NCI-H1417 (cell line): Measurements from ENCODE around the gene ANKS3.

Experiments
- DNase-seq, 3 experiments: peaks; one replicate each; lab custom pipeline; 2025; lab: John Stamatoyannopoulos, UW

ANKS3 gene

DNA sequence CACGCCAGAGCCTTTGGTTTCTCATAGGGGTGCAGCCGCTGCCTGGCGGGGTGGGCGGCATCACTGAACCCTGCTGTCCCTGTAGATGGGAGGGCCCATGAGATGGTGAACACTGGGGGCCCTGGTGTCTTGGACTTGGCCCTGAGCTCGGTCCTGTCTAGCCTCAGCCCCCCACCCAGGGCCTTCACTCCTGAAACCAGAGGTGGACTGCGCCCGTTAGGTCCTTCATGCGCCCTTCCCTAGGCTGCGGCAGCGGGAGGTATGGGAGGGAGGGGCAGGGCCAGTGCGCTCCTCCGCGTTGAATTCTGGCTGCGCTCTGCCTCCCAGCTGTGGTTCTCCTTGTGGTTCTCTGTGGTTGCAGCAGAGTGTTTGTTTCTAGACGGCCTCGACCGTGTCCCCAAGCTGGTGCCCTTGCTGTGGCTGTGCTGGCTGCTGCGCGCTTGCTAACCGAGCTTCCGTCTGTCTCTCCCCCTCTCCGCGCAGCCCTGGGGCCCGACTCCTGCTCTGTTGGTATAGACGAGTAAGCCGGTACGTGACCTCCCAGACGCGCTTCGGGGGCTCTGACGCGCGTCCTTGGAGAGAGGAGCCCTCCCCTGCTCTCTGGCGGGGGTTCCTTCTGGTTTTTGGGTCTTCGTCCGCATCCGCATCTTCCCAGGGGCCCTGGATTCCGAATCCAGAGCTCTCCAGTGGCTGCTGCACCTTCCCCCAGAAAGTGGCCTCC is 48.1 kb downstream of the ANKS3 start:
- no peak for DNase-seq

DNA sequence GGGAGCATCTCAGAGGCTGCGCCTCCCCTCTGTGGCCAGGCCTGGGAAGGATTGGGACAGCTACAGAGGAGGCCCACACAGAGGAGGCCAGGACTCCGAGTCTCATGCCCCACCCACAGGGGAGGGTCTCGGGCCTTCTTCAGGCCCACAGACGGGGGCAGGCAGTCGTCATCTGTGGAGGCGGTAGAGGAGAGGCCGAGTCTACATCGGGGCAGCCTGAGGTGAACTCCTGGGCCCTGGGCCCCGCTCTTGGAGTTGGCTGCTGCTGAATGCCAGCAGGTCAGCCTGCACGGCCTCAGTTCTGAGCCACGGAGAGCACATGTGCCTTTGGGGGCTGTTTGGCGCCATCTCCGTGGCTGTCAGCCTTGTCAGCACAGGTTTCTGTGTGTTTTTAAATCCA is 48.8 kb downstream of the ANKS3 start:
- no peak for DNase-seq

DNA sequence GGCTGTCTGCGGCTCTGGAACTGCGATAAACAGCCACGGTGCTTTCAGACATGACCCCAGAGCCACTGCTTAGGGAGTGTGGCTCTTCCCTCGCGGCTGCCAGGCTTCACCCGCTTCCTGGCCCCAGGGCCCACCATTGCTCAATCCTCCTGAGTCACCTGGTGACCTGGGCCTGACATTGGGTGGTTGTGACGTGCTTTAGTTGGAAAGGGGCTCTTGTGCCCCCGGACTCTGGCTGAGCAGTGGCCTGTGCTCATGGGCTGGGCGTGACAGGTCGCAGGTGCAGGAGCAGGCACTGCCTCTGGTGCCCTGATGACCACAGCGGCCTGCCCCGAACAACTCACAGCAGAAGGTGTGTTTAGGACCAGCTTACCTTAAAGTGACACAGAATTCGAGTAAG is 49.3 kb downstream of the ANKS3 start:
- no peak for DNase-seq

DNA sequence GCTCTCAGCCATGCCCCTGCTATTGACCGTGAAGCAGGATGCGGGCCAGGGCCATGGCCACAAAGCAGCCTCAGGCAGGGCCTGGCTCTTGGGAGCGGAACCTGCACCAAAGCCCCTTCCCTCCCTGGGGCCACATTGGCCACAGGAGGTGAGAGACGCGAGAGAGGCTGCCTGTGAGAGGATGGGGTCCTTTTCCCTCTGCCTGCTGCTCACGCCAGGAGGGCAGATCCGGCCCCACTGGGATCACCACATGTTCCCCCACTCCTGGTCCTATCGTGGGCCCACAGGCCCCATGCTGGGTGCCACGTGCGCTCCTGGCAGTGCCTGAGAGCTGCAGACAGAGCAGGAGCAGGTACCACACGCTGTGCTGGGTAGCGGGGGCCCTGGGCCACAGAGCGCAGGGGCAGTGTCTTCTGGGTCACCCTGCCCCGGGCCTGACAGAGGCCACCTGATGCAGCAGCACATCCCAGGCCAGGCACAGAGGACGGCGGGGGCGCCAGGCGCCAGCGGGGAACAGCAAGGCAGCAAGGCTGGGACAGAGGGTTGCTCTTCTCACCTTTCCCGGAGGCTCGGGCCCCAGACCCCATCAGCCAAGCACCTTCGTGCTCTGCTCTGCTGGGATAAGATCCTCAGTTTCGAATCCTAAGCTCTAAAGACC is 49.9 kb downstream of the ANKS3 start:
- DNase-seq = no peak

DNA sequence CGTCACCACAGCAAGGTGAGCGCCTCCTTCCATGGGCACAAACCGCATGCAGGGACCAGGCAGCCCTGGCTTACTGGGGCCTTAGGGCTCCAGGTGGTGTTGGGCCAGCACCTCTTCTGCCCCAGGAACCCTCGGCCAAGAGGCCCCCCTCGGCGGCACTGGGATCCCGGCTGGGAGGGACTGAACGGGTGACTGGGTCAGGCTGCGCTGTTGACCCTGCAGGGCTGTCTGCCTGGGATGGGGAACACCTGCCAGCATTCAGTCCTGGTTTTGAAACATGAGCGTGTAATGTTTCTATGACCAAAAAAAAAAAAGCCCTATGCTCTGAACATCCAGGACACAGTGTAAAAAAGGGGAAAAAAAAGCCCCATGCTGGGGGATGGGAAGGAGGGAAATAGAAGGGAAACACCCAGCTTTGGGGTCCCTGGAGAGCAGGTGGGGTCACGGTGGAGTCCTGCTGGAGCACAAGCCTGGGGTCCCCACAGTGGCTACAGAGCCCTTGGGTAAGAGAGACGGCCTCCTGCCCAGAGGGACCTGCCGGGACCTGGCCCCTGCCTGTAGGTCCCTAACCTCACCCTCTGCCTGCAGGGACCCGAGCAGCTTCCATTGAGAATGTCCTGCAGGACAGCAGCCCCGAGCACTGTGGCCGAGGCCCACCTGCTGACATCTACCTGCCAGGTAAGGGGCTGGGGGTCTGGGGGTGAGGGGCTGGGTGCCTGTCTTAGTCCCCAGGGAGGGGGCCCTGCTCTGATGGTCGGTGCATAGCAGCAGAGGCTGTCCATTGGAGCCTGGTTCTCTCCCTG is 50.6 kb downstream of the ANKS3 start:
- DNase-seq = no peak

DNA sequence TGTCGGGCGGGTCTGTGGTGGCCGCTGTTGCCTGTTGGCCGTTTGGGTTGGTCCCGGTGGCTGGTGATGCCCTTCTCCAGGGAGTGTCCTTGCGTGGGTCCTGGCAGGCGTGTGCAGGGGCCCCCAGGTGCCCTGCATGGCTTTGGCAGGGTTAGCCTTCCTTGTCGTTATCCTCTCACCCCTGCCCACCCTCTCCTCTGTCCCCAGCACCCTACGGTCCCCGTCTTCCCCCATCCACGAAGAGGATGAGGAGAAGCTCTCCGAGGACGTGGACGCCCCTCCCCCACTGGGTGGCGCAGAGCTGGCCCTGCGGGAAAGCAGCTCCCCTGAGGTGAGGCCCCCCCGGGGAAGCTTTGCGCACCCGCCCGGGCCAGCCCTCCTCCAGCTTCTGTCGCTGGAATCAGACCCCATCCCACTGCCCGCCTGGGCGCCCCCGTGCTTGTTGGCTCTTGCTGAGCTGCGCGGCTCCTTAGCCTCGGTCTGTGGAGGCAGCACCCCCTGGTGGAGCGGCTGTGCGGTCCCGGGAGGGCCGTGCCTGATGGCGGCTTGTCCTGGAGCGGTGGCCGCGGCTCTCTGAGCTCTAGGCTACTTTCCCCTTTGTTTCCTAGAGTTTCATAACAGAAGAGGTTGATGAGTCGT is 51.3 kb downstream of the ANKS3 start:
- peak in 1 of 3 experiments; percentile 12 for DNase-seq

DNA sequence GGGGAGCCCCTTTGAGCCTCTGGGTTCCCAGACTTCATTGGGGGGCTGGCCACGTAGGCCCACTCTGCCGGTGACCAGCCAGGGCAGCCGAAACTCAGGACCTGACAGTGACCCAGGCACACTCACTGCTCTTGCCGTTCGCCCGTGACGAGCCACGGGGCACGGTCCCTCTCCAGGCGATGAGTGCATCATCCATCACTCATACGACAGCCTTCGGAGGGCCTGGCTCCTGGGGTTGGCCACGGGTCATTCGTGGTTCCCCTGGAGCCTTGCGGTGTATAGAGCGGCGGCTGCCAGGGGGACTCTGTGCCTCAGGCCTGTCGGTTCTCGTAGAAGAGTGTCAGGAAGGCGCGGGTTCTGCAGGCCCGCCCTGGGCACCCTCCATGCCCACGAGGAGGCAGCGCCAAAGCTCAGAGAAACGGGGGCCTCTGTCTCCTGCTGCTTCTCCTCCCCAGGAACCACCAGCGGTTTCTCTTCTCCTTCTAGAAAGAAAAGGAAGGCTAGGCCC is 51.9 kb downstream of the ANKS3 start:
- DNase-seq = no peak

DNA sequence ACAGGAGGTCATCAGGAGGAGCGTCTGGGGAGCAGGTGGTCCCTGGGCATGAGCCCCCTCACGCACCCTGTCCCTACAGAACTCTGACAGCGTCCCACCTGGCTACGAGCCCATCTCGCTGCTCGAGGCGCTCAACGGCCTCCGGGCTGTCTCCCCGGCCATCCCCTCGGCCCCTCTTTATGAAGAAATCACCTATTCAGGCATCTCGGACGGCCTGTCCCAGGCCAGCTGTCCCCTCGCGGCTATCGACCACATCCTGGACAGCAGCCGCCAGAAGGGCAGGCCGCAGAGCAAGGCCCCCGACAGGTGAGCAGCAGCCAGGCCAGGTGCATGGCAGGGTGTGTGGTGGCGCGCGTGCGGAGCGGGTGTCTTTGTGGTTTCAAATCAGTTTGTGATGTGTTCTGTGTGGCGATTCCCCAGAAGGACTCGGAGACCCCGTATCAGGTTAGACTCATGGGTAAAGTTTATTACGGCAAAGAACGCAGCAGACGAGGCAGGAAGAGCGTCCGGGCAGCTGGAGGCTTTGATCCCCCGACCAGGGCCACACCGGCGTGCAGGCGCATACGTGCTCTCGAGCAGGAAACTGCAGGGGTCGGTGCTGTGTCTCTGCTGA is 52.5 kb downstream of the ANKS3 start:
- no peak for DNase-seq

DNA sequence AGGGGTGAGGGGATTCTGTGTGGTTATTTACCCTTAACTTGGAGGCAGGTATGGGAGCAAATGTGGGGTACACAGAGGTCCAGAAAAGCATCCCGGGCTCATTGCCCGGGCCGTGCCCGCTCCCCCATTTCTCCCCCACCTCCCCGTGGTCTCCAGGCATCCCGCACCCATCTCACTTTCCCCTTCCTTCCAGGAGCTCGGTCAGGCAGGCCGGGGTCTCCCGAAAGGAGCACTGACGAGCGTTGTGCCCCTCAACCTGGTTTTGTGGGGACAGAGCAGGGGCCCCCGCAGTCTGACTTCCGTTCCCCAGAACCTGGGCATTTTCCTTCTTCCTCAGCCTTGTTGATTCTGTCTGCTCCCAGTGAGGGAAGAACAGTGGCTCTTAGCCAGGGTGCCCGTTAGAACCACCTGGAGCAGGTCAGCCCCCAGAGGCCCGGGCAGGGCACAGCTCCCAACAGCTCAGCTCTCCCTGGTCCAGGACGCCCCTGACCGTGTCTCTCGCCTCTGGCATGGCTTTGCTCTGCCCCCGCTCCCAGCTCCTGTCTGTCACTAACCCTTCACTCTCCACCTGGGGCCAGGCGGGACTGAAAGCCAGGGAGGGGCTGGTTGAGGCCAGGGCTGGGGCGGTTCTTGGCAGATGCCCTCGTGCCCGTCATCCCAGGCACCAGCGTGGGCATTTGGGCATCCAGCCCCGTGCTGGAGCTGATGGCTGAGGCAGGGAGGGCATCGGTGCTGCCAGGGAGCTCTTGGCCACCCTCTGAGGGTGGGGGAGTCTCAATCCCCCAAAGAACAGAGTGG is 53.2 kb downstream of the ANKS3 start:
- DNase-seq = no peak

DNA sequence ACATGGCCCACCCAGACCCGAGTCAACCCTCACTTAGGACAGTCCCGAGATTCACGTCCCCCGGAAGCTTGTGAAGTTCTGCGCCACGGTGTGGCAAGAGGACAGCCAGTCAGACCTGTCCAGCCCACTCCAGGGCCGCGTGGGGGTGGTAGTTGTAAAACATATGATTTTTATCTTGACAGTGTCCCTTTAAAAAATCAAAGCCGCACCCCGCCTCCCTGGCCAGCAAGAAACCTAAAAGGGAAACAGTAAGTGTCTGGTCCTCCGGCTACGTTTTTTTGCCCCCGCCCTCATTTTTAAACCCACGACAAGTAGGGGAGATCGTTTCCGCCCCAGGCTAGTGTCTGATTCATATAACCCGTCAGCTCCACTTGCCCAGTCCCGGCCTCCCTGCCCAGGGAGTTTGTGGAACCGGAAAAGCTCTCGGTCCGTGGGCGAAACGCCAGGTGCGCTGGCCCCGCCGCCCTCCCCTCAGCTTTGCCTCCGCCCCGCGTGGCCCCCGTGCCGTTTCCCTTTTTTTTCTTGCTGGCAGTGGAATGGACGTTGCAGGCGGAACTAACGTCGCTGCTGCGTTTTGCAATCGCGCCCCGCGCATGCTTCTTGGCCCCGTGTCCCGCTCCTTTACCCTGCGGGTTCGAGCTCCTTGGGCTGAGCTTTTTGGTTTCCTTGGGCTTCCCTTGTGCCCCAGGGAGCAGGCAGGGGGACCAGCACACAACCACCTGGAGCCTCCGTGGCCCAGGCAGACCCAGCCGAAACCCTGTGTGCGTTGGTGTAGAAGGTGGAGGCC is 54.0 kb downstream of the ANKS3 start:
- no peak for DNase-seq

DNA sequence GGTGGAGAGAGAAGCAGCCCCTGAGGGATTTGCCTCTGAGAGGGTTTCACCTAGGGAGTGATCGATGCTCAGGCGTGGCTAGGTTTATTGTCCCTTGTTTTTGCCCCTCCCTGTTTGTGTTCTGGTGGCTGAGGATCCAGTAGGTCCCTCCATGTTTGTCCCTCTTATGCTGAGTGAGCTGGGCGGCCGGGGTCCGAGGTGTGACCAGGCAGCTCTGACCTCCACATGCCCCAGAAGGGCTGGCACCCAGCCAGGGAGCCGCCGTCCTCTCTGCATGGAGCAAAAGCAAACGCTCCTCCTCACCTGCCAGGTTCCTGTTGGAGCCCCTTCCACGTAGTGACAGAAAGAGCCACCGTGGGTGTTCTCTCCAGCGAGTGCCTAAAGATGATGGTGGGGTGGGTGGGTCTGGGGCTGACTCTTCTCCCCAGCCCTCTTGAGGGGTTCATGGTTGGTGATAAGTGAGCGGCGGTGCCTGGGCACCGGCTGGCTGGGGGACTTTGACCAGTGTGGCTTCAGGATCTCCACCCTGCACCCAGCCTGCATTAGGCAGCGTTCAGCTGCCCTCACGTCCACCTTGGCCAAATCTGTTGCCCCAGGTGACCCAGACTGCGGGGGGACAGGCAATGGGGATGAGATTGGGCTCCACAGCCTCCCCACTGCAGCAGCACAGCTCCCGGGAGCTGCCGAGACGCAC is 54.8 kb downstream of the ANKS3 start:
- peak in 1 of 3 experiments; percentile 5 for DNase-seq

DNA sequence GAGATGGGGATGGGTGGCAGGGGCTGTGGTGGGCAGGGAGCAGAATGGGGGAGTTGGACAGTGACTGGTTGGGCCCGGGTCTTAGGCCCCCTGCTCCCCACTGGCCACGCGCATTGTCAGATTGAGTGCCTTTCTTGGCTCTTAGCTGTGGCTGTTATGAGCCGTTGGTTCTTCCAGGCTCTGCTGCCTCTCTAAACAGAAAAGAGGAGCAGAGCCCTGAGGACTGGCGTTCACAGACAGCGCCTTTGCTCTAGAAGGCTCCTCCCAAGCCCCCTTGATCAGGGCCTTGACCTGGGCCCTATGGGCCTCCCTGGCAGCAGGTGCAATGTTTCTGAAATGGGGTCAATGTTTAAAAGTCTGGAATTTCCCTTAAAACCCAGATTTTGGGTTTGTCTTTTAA is 55.5 kb downstream of the ANKS3 start:
- no peak for DNase-seq

DNA sequence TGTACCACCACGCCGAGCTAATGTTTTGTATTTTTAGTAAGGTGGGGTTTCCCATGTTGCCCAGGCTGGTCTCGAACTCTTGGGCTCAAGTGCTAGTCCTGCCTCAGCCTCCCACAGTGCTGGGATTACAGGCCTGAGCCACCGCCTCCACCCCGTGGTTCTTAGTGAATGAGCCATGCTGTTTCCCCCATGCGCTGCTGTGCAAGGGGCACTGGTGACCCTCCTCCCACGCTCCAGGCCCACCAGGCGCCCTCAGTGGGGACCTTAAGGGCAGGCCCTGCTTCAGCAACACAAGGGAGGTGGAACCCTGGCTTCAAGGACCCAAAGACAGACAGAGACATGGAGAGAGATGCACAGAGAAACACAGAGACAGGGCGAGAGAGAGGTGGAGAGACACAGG is 56.1 kb downstream of the ANKS3 start:
- DNase-seq = no peak

DNA sequence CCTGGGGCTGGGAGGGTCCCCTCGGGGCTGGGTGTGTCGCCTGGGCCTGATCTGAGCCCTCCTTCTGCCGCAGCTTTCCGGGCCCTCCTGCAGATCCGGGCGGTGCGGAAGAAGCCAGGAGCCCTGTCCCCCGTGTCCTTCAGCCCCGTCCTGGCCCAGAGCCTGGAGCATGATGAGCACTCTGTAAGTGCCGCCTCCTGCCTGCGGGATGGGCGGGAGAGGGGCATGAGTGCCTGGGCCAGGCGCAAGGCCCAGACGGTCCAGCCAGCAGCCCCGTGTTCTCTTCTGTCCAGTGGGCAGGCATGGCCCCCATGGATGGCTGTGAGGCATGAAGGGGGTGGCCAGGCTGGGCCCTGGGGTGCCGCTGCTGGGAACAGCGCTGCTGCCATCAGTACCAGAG is 56.7 kb downstream of the ANKS3 start:
- no peak for DNase-seq

DNA sequence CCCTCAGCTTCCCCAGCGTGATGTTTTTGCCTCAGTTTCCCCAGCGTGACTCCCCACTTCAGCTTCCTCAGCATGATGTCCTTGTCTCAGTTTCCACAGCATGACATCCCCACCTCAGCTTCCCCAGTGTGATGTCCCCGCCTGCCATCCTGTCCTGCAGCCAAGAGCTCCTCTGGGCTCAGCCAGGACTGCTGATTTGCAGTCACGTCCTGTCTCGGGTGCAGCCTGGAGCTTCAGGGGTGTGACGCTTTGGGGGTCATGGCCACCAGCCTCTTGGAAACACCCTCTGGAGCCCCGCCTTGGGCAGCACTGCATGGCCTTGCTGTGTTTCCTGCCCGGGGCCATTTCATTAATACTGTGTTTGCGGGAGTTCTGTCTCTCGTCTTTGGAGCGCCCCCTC is 57.2 kb downstream of the ANKS3 start:
- DNase-seq = no peak

DNA sequence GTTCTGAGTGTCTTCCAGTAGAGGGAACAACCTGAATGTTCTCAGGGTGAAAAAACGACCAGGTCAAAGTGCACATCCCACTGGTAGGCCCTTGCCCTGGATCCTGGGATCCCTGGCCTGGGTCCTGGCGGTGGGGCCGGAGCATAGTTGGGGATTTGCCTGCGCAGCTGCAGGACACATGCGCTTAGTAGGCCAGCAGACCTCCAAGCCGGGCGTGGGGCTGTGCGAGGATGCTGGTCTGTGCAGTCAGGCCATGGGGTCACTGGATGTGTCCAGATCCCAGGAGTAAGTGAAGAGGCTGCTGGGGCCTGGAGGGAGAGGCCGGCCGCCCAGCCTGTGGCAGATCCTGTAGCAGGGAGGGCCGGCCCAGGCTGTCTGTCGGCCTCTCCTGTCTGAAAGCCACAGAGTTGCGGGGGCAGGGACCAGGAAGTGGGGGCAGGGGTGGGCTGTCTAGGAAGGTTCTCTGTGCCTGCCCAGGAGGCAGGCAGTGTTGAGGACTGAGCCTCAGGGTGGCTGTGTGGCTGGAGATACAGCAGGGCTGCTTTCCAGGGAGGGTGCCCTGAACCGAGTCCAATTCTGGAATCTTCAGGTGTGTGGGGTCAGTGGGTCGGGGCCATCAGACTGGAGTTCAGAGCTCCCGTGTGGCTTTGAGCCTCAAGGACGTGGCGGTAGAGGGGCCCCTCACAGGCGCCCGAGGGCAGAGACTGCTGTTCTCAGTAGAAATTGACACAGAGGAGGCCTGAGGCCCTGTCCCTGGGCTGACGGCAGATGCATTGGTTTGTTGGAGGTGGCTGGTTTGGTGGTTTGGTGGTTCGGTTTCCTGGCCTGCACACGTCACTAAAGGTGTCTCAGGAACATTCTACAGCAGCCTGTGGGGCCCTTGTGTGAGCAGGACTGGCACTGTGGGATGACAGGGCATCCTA is 57.9 kb downstream of the ANKS3 start:
- DNase-seq = no peak

DNA sequence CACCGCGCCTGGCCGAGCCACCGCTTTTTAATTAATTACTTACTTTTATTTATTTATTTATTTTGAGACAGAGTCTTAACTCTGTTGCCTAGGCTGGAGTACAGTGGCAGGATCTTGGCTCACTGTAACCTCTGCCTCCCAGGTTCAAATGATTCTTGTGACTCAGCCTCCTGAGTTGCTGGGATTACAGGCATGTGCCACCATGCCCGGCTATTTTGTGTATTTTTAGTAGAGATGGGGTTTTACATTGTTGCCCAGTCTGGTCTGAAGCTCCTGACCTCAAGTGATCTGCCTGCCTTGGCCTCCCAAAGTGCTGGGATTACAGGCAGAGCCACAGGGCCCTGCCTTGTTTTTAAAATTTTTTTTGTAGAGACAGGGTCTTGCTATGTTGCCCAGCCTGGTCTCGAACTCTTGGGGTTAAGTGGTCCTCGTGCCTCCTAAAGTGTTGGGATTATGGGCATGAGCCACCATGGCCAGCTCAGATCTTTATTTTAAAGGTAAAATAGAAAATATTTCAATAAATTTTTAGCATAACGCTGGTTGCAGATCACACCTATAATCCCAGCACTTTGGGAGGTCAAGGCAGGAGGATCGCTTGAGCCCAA is 59.0 kb downstream of the ANKS3 start:
- DNase-seq = no peak

DNA sequence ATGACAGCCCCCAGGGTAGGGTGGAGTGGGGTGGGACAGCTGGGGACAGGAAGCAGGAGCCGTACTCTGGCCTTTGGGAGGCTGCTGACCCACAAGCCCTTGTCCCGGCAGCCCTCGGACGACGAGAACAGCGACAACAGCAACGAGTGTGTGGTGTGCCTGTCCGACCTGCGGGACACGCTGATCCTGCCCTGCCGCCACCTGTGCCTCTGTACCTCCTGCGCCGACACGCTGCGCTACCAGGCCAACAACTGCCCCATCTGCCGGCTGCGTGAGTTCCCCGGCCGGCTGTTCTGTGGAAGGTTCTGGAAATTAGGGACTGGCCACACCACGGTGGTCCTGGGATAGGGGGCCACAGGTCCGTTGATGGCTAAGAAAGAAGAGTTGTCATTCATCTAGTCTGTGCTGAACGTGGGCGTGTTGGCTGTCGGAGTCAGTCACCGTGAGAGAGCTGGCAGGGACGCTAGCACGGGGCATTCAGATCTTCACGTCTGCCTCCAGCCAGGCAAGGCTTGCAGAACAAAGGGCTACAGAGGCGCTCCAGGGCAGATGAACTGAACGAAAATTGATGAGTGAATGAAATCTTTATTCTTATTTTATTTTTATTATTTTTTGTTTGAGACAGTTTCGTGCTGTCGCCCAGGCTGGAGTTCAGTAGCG is 60.6 kb downstream of the ANKS3 start:
- no peak for DNase-seq
